Stomach (tissue), 4 donors: ENCODE results near the gene CEP89.

Experiments used
- CTCF ChIP-seq, 7 experiments: fragments of 450-650 bp in 4 of 7; fragments of 200-600 bp in 3 of 7; sonication (generic) in 3 of 7; IDR thresholded peaks; one replicate each; pipeline ENCODE4 v1.5.1; 2016 to 2019; ENCODE audit warnings: antibody characterized with exemption in 7 of 7, control low read depth in 2 of 7, mild to moderate bottlenecking in 1 of 7
- EP300 ChIP-seq: sonication (generic); formaldehyde crosslinking; IDR thresholded peaks from one replicate; pipeline ENCODE4 v1.6.1; 2017; ENCODE audit warnings: antibody characterized with exemption
- POLR2AphosphoS5 ChIP-seq, 3 donors: sonication (generic); formaldehyde crosslinking; IDR thresholded peaks; one replicate each; pipeline ENCODE4 v1.6.1; 2016; ENCODE audit warnings: antibody characterized with exemption in 3 of 3

- no peak for TF ChIP-seq CTCF (IDR thresholded peaks at IDR 0.05)
- TF ChIP-seq POLR2AphosphoS5 (IDR thresholded peaks at IDR 0.05), result no peak
- TF ChIP-seq EP300, result no peak
Observed at GRCh38 chr19:32876919-32877285, 94.9 kb downstream of the CEP89 start.
